K562 (cell line): ENCODE data around the gene NUP107. TPM values are rescaled to one million over a fixed set of nuclear protein-coding genes. Genes with fewer than 3 reads are reported as not detected.

ENCODE experiments used
- BRD9 ChIP-seq: fragments of 450-650 bp; IDR thresholded peaks from 2 replicates; pipeline ENCODE4 v1.6.1; 2018; ENCODE audit warnings: low read depth; ENCODE audit not compliant: partially characterized antibody
- FOXJ2 ChIP-seq: fragments of 200-800 bp; sonication (Bioruptor generic); IDR thresholded peaks from 2 replicates; pipeline ENCODE4 v1.6.1; 2016; ENCODE audit warnings: missing genetic modification characterization, missing compliant biosample characterization
- HDAC2 ChIP-seq: fragments of 450-650 bp; IDR thresholded peaks from 2 replicates; pipeline ENCODE4 v1.6.1; 2016; ENCODE audit warnings: mild to moderate bottlenecking
- KAT8 ChIP-seq: fragments of 450-650 bp; IDR thresholded peaks from 2 replicates; pipeline ENCODE4 v1.6.1; 2016; ENCODE audit warnings: low read depth, mild to moderate bottlenecking
- KDM1A ChIP-seq, 2 experiments: fragments of 450-650 bp; IDR thresholded peaks; 2 replicates each; pipeline ENCODE4 v1.6.1; 2016; ENCODE audit warnings: mild to moderate bottlenecking in 2 of 2
- MAFG ChIP-seq: fragments of 450-650 bp; conservative IDR thresholded peaks from 2 replicates; pipeline ENCODE4 v1.6.1; 2016; ENCODE audit warnings: missing genetic modification characterization, missing compliant biosample characterization
- NR1H2 ChIP-seq: sonication (generic); formaldehyde crosslinking; IDR thresholded peaks from 2 replicates; pipeline ENCODE4 v1.4.0; 2020; ENCODE audit warnings: mild to moderate bottlenecking, missing genetic modification reagents
- SMAD1 ChIP-seq: fragments of 150-350 bp; IDR thresholded peaks from 2 replicates; pipeline ENCODE4 v1.6.1; 2014; ENCODE audit warnings: low read length, low read depth; ENCODE audit not compliant: partially characterized antibody
- SMAD2 ChIP-seq: fragments of 150-350 bp; IDR thresholded peaks from 2 replicates; pipeline ENCODE4 v1.6.1; 2014; ENCODE audit warnings: low read depth, mild to moderate bottlenecking, low read length
- ZNF384 ChIP-seq: IDR thresholded peaks from 2 replicates; pipeline ENCODE4 v1.6.1; 2012; ENCODE audit warnings: low read depth, low read length, improper control_type of control experiment
- polyA plus RNA-seq, 8 experiments: library from polyadenylated mRNA; depleted of rRNA in 4 of 8; stranded (reverse) in 5 of 8; unstranded in 3 of 8; fragments of >200 nt; fragmentation: Nextera tagmentation in 2 of 8; fragmentation: Illumina TruSeq in 1 of 8; extraction: Ambion mirVana in 2 of 8; extraction: Trizol in 1 of 8; gene quantifications; 2 replicates each; pipeline versions ENCODE4 v1.2.1 to v1.2.3, GENCODE V29; 2011 to 2014; ENCODE audit warnings: inconsistent platforms in 1 of 8, missing spikeins in 1 of 8
- total RNA-seq, 7 experiments: library from RNA; depleted of rRNA in 6 of 7; stranded (reverse); fragments of >200 nt in 6 of 7; fragmentation: Illumina TruSeq in 2 of 7; extraction: Trizol in 2 of 7; gene quantifications; 2 replicates each; pipeline versions ENCODE4 v1.2.1 to v1.2.3, GENCODE V29; 2011 to 2021; ENCODE audit warnings: low replicate concordance in 1 of 7
- TF ChIP-seq, protein P1 (sequence below), 2 experiments: fragments of 450-650 bp; IDR thresholded peaks; 2 replicates each; pipeline ENCODE4 v1.6.1; 2016; ENCODE audit warnings: mild to moderate bottlenecking in 2 of 2, borderline replicate concordance in 1 of 2, low read depth in 1 of 2, moderate library complexity in 1 of 2
- TF ChIP-seq, protein P2 (sequence below): sonication (generic); formaldehyde crosslinking; IDR thresholded peaks from 2 replicates; pipeline ENCODE4 v1.8.0; 2022; ENCODE audit warnings: mild to moderate bottlenecking, missing genetic modification reagents

The NUP107 gene
- total and polyA plus RNA-seq, 9 of the 15 experiments (the other 6 are each of a cell fraction or from before 2014, with no cell fraction given) = 129 to 277 (median 199) TPM

DNA sequence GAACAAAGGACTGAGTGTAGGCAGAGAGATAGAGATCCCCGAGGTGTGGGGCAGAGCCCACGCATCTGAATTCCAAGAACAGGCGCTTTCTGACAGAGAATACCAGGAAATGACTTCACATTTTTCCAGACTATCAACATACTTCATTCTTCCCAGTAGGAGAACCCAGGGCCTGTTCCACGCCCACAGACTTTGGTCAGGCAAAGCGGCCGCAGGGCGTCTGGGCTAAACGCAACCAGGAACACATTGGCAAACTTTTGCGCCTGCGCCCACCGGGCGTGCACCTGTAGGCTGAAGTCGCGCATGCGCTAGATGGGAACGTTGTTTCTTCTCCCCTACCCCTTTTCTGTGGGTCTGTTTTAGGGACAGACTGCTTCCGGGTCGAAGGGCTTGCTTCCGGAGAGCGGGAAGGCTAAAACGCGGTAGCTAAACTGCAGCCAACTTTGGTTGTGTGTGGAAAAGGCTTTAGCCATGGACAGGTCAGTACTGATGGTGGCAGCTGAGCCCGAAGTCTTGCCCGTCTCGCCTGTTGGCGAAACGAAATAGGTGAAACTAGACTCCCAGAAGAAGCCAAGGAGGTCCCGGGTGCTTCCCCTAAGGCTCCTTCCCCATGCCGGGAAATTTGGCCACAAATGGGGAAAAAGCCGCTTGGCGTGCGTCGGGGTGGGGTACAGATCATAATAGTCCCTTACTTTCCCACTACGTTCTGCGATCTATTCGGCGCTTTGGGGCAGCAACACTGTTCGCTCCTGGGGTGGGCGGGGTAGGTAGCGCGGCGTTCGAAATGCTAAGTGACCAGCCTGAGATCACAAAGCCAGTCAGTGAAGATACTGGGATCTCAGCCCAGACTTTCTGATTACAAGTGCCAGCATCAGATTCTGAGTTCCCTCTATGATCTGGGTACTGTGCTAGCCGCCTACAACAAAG, at the start of gene NUP107 (continued):
- TF ChIP-seq BRD9 (no peak), SMAD2 (no peak), NR1H2 (CRISPR knock-in tag) (no peak), ZNF384 (peak; percentile 69), MAFG (tag) (peak; percentile 51), HDAC2 (peak; percentile 38; the same call in 1 of the 2 replicates), SMAD1 (peak; percentile 50), KAT8 (no peak), FOXJ2 (0 out of 2 replicates have a peak, but pooled peaks have one; percentile 52), KDM1A (IDR thresholded peaks at IDR 0.05) (no peak)
- TF ChIP-seq, protein P1, sequence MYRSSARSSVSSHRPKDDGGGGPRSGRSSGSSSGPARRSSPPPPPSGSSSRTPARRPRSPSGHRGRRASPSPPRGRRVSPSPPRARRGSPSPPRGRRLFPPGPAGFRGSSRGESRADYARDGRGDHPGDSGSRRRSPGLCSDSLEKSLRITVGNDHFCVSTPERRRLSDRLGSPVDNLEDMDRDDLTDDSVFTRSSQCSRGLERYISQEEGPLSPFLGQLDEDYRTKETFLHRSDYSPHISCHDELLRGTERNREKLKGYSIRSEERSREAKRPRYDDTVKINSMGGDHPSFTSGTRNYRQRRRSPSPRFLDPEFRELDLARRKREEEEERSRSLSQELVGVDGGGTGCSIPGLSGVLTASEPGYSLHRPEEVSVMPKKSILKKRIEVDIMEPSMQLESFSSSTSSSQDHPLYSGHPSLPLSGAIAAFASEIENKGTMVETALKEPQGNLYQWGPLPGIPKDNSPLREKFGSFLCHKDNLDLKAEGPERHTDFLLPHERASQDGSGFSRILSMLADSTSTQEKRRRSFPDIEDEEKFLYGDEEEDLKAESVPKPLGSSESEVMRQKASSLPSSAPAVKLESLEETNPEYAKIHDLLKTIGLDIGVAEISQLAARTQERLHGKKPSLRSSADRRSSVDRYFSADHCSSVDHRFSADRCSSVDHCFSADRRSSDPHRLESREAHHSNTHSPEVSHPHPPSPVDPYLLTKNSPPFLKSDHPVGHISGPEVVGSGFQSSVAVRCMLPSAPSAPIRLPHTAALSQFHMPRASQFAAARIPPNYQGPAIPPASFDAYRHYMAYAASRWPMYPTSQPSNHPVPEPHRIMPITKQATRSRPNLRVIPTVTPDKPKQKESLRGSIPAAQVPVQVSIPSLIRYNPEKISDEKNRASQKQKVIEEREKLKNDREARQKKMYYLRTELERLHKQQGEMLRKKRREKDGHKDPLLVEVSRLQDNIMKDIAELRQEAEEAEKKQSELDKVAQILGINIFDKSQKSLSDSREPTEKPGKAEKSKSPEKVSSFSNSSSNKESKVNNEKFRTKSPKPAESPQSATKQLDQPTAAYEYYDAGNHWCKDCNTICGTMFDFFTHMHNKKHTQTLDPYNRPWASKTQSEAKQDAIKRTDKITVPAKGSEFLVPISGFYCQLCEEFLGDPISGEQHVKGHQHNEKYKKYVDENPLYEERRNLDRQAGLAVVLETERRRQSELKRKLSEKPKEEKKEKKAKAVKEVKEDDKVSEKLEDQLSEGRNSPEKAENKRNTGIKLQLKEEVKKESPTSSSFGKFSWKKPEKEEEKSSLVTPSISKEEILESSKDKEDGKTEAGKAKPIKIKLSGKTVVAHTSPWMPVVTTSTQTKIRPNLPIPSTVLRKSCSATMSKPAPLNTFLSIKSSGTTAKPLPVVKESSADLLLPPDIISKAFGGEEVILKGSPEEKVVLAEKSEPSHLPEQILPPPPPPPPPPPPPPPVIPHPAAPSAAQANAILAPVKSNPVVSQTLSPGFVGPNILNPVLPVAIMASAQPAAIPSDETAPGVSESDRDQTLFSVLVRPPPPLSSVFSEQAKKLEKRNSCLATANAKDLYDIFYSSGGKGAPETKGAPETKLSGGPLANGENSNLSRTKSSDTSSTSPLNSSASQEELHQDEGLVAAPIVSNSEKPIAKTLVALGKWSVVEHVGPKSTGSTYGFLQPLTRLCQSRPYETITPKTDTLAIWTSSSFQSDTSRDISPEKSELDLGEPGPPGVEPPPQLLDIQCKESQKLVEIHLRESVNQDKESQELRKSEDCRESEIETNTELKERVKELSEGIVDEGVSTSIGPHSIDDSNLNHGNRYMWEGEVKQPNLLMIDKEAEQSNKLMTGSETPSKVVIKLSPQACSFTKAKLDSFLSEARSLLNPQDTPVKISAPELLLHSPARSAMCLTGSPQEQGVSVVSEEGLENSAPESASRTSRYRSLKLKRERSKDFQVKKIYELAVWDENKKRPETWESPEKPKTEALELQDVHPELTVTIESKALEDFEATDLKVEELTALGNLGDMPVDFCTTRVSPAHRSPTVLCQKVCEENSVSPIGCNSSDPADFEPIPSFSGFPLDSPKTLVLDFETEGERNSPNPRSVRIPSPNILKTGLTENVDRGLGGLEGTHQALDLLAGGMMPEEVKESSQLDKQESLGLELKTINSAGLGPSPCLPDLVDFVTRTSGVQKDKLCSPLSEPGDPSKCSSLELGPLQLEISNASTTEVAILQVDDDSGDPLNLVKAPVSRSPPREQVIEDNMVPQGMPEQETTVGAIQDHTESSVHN (IDR thresholded peaks at IDR 0.05; ENCODE audit: borderline replicate concordance in 1 of 2, low read depth in 1 of 2) = peak in 1 of 2 experiments; percentile 72; a peak in 1 of 4 replicates
- TF ChIP-seq, protein P2, sequence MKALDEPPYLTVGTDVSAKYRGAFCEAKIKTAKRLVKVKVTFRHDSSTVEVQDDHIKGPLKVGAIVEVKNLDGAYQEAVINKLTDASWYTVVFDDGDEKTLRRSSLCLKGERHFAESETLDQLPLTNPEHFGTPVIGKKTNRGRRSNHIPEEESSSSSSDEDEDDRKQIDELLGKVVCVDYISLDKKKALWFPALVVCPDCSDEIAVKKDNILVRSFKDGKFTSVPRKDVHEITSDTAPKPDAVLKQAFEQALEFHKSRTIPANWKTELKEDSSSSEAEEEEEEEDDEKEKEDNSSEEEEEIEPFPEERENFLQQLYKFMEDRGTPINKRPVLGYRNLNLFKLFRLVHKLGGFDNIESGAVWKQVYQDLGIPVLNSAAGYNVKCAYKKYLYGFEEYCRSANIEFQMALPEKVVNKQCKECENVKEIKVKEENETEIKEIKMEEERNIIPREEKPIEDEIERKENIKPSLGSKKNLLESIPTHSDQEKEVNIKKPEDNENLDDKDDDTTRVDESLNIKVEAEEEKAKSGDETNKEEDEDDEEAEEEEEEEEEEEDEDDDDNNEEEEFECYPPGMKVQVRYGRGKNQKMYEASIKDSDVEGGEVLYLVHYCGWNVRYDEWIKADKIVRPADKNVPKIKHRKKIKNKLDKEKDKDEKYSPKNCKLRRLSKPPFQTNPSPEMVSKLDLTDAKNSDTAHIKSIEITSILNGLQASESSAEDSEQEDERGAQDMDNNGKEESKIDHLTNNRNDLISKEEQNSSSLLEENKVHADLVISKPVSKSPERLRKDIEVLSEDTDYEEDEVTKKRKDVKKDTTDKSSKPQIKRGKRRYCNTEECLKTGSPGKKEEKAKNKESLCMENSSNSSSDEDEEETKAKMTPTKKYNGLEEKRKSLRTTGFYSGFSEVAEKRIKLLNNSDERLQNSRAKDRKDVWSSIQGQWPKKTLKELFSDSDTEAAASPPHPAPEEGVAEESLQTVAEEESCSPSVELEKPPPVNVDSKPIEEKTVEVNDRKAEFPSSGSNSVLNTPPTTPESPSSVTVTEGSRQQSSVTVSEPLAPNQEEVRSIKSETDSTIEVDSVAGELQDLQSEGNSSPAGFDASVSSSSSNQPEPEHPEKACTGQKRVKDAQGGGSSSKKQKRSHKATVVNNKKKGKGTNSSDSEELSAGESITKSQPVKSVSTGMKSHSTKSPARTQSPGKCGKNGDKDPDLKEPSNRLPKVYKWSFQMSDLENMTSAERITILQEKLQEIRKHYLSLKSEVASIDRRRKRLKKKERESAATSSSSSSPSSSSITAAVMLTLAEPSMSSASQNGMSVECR (CRISPR knock-in tag) = peak; percentile 88
